Spleen (tissue), 7 donors: Measurements from ENCODE around the gene ACBD5.

Source experiments
- CTCF ChIP-seq, 11 experiments: fragments of 200-600 bp in 7 of 11; fragments of 450-650 bp in 4 of 11; sonication (generic) in 4 of 11; IDR thresholded peaks in 8 of 11; conservative IDR thresholded peaks in 3 of 11; 1 replicate in 7 of 11; 2 replicates in 4 of 11; pipeline versions ENCODE4 v1.4.0 to v1.8.0; 2016 to 2021; ENCODE audit warnings: antibody characterized with exemption in 11 of 11, inconsistent platforms in 4 of 11, mild to moderate bottlenecking in 1 of 11
- POLR2A ChIP-seq, 3 donors: fragments of 450-650 bp; IDR thresholded peaks; one replicate each; pipeline ENCODE4 v1.5.1; 2017; ENCODE audit warnings: antibody characterized with exemption in 3 of 3, mild to moderate bottlenecking in 1 of 3
- donor health status: DM: no; HTN: no; CAD: no; lungs with moderate emphysema.
- donor health status: DM: no; HTN: no; CAD: no.
- donor health status: DM: no; HTN: no; CAD: no.

- no peak for TF ChIP-seq CTCF (IDR thresholded peaks at IDR 0.05 in 8 of 11, conservative IDR thresholded peaks at IDR 0.05 in 3 of 11)
- no peak for TF ChIP-seq POLR2A (IDR thresholded peaks at IDR 0.05)
These were observed 42.5 kb downstream of the ACBD5 start for GRCh38 chr10:27197980-27198620.
